ENCODE results near the gene TEX51.

The TEX51 gene

GRCh38 chr2:126916744-126917143 lies 18.1 kb downstream of the TEX51 start:
- no peak for DNase-seq

- no peak for DNase-seq
Measured at GRCh38 chr2:126921066-126921465, 22.4 kb downstream of the TEX51 start.

- no peak for DNase-seq
Measured at GRCh38 chr2:126930970-126931590, 32.4 kb downstream of the TEX51 start.

GRCh38 chr2:126932529-126932928 lies 33.8 kb downstream of the TEX51 start:
- no peak for DNase-seq

GRCh38 chr2:126932966-126933710 lies 34.4 kb downstream of the TEX51 start:
- DNase-seq = no peak

- no peak for DNase-seq
Measured at GRCh38 chr2:126933711-126934091, 35.0 kb downstream of the TEX51 start.

GRCh38 chr2:126934809-126935208 lies 36.1 kb downstream of the TEX51 start:
- DNase-seq = no peak

GRCh38 chr2:126935774-126936173 lies 37.1 kb downstream of the TEX51 start:
- no peak for DNase-seq

GRCh38 chr2:126936219-126936723 lies 37.6 kb downstream of the TEX51 start:
- DNase-seq = no peak

GRCh38 chr2:126940331-126940730 lies 41.6 kb downstream of the TEX51 start:
- DNase-seq = no peak

GRCh38 chr2:126942427-126943203 lies 43.9 kb downstream of the TEX51 start:
- no peak for DNase-seq

GRCh38 chr2:126943612-126944348 lies 45.1 kb downstream of the TEX51 start:
- DNase-seq = no peak

- no peak for DNase-seq
Measured at GRCh38 chr2:126945118-126945517, 46.4 kb downstream of the TEX51 start.

- no peak for DNase-seq
Measured at GRCh38 chr2:126946318-126947102, 47.8 kb downstream of the TEX51 start.

GRCh38 chr2:126947103-126947429 lies 48.4 kb downstream of the TEX51 start:
- no peak for DNase-seq

GRCh38 chr2:126949775-126950174 lies 51.1 kb downstream of the TEX51 start:
- DNase-seq = no peak

GRCh38 chr2:126950504-126950903 lies 51.8 kb downstream of the TEX51 start:
- no peak for DNase-seq
